Small intestine (tissue), 7 donors: Measurements from ENCODE around the gene ZC3H4. TPM values are rescaled to one million over a fixed set of nuclear protein-coding genes. Genes with fewer than 3 reads are reported as not detected.

Experiments used
- DNase-seq, 2 donors: peaks; one replicate each; pipeline versions ENCODE4 v3.0.0 to v3.0.0-alpha.2; 2013
- FAIRE-seq: peaks from 2 replicates; lab custom pipeline; 2012; peaks lifted over from hg19 to GRCh38; lab: Jason Lieb, UNC
- H3K27ac ChIP-seq, 3 donors: one replicate each; pipeline ENCODE4 v1.5.1; 2013; ENCODE audit warnings: low read length in 2 of 3, mild to moderate bottlenecking in 2 of 3, control low read depth in 1 of 3, inconsistent platforms in 1 of 3, low read depth in 1 of 3, moderate library complexity in 1 of 3
- H3K27me3 ChIP-seq, 3 donors: one replicate each; pipeline ENCODE4 v1.6.1; 2013; ENCODE audit warnings: low read length in 3 of 3, inconsistent platforms in 1 of 3; ENCODE audit not compliant: control insufficient read depth in 3 of 3, insufficient read depth in 3 of 3
- H3K36me3 ChIP-seq, 3 donors: one replicate each; pipeline ENCODE4 v1.6.1; 2013; ENCODE audit warnings: low read length in 3 of 3, inconsistent platforms in 1 of 3, low read depth in 1 of 3, mild to moderate bottlenecking in 1 of 3, moderate library complexity in 1 of 3; ENCODE audit not compliant: control insufficient read depth in 3 of 3, insufficient read depth in 2 of 3
- H3K4me1 ChIP-seq, 3 donors: one replicate each; pipeline ENCODE4 v1.6.1; 2013; ENCODE audit warnings: low read length in 2 of 3, inconsistent platforms in 1 of 3, low read depth in 1 of 3, mild to moderate bottlenecking in 1 of 3, moderate library complexity in 1 of 3; ENCODE audit not compliant: control insufficient read depth in 3 of 3, insufficient read depth in 2 of 3
- H3K4me3 ChIP-seq, 3 donors: one replicate each; pipeline ENCODE4 v1.5.1; 2013; ENCODE audit warnings: low read length in 3 of 3, control low read depth in 1 of 3, inconsistent platforms in 1 of 3, low read depth in 1 of 3, mild to moderate bottlenecking in 1 of 3, moderate library complexity in 1 of 3
- H3K9me3 ChIP-seq, 2 donors: one replicate each; pipeline ENCODE4 v1.6.1; 2013; ENCODE audit warnings: low read depth in 1 of 2, low read length in 1 of 2; ENCODE audit not compliant: control insufficient read depth in 2 of 2, insufficient read depth in 1 of 2
- WGBS, 3 donors: extraction: QIAGEN DNeasy Blood & Tissue Kit; methylation state at CpG; one replicate each; pipeline ENCODE4 v1.1.7; 2013; 5-methylcytosine and 5-hydroxymethylcytosine counted together
- polyA plus RNA-seq, 4 donors: library from polyadenylated mRNA; stranded (reverse) in 3 of 4; unstranded in 1 of 4; fragments of 200-250 nt in 3 of 4; fragments of 120-200 nt in 1 of 4; gene quantifications; one replicate each; pipeline versions ENCODE4 v1.2.1 to v1.2.3, GENCODE V29; 2013
- donor health status: healthy with polysubstance abuse.
- donor health status: control.
- donor health status: control.
- donor health status: Bipolar disorder and iron deficiency.
- donor health status: healthy.

Gene ZC3H4
- polyA plus RNA-seq, 4 donors: 7.3 to 31.6 (median 14.4) TPM

DNA sequence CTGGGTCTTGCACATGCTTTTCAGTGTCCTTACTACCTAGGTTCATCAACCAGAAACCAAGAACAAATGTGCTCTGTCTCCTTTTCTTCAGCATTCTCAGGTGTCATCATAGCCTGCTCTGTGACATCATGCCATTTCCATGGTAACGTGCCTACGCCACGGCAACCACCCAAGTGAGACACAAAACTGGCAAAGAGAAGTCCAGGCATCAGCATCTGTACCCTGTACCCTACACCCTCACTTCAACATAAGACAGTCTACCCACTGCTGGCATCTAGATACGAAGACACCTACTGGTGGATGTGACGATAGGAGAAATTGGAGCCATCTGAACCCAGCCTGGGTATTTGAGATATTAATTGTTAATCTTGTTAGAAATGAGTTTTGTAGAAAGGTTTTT lies 13.3 kb downstream of the ZC3H4 start:
- 95 to 98% (median 96%) methylated on average over 5 of the region's 5 CpGs for WGBS, 3 donors
- Histone ChIP-seq H3K4me1 (peaks cover 4 to 50% (median 17%) of the 10 kb centered on the region in 3 donors), H3K9me3 (no peaks in the 10 kb centered on the region), H3K27me3 (no peaks in the 10 kb centered on the region), H3K27ac (peak overlapping the region in 2 of 3 donors; percentile 16 to 99), H3K36me3 (peaks cover 0 to 52% (median 0%) of the 10 kb centered on the region in 3 donors), H3K4me3 (no peak overlapping the region)
- no peak for FAIRE-seq
- peak in 1 of 2 donors; percentile 62 for DNase-seq

GRCh38 chr19:47099576-47100050 lies 14.0 kb downstream of the ZC3H4 start:
- no peak for FAIRE-seq

DNA sequence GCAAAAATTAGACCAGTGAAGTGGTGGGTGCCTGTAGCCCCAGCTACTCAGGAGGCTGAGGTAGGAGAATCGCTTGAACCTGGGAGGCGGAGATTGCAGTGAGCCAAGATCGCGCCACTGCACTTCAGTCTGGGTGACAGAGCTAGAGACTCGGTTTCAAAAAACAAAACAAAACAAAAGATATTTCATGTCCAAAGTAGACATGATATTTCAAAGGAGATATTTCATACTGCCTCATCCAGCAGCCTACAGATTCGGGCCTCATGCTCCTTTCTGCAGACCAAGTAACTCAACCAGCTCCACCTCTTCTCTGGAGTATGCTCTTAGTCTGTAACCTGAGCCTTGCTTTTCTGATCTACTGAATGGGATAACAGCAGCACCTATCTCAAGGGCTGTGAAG lies 15.0 kb downstream of the ZC3H4 start:
- H3K36me3 ChIP-seq: peaks cover 0 to 58% (median 3%) of the 10 kb centered on the region in 3 donors
- DNase-seq (no peak), FAIRE-seq (no peak)
- H3K27me3 ChIP-seq: no peaks in the 10 kb centered on the region
- no peak overlapping the region for H3K4me3 ChIP-seq
- H3K27ac ChIP-seq: peak overlapping the region; percentile 57 to 99 (median 98)
- 87 to 92% (median 90%) methylated on average over 6 of the region's 6 CpGs for WGBS, 3 donors
- no peaks in the 10 kb centered on the region for H3K9me3 ChIP-seq
- H3K4me1 ChIP-seq: peaks cover 13 to 67% (median 24%) of the 10 kb centered on the region in 3 donors

More at GRCh38 chr19:47099576-47100050, 14.0 kb downstream of the ZC3H4 start:
- peaks cover 0 to 52% (median 0%) of the 10 kb centered on the region in 3 donors for H3K36me3 ChIP-seq
- DNase-seq: peak in 1 of 2 donors; percentile 70
- H3K27me3 ChIP-seq: no peaks in the 10 kb centered on the region
- H3K4me1 ChIP-seq: peaks cover 11 to 57% (median 22%) of the 10 kb centered on the region in 3 donors
- H3K9me3 ChIP-seq: no peaks in the 10 kb centered on the region
- H3K27ac ChIP-seq: peak overlapping the region in 2 of 3 donors; percentile 30 to 99
- 70 to 80% (median 72%) methylated on average over 6 of the region's 6 CpGs for WGBS, 3 donors
- no peak overlapping the region for H3K4me3 ChIP-seq

DNA sequence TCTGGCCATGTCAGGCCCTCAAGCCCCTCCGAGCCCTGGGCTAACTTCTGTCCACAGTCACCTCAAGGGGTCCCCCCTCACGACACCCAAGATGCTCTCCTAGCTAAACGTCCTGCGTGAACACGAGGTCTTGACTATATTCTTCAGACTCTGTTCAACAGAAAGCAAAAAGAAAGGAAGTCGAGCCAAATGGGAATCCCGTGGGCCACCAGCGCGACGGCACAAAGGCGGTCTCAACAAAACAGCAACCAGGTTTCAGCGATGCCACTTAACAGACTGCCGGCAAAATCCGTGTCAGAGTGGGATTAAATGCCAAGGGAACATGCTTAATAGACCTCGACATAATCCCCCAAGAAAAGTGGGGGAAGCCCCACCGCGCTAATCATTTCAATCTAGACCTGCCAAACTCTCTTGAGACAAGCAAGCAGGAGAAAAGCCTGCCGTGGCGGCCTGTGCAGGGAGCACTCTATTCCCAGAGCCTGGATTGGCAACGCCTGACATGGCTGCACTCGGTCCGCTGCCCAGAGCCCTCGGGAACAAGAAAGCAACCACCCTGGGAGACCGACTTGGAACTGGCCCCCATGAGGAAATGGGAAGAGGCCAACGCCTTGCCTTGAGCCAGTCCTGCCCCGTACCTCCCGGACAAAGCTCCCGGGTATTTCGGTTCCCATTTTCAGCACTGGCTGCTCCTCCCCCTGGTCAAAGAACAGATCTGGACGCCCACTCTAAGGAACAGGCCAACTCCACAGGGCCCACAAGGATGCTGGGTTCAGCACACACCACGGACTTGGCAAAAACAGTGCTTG lies 16.0 kb downstream of the ZC3H4 start:
- FAIRE-seq (no peak), DNase-seq (no peak)
- Histone ChIP-seq H3K36me3 (peaks cover 2 to 63% (median 3%) of the 10 kb centered on the region in 3 donors), H3K27me3 (no peaks in the 10 kb centered on the region), H3K4me1 (peaks cover 11 to 71% (median 24%) of the 10 kb centered on the region in 3 donors), H3K9me3 (no peaks in the 10 kb centered on the region), H3K4me3 (no peak overlapping the region), H3K27ac (peak overlapping the region; percentile 94 to 99 (median 98))
- WGBS, 3 donors: 64 to 68% (median 67%) methylated on average over 31 of the region's 31 CpGs

DNA sequence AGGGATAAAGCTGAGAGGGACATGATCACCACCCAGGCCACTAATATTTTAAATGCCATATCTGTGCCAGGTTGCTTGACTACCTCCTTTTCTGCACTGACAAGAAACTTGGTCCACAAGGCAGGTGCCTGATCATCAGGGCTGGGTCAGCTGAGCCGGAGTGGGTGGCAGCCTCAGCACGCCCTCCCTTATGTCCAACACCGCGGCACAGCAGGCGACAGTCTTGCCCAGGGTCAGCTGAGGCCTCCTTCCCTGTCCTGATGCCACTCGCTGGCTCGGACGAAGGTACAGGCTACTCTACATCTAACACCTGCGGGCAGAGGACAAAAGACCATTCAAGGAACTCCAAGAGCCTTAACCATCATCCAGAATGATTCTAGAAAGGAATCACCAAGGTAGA lies 16.9 kb downstream of the ZC3H4 start:
- H3K36me3 ChIP-seq: peaks cover 2 to 72% (median 3%) of the 10 kb centered on the region in 3 donors
- peak overlapping the region; percentile 94 to 99 (median 98) for H3K27ac ChIP-seq
- peaks cover 11 to 71% (median 24%) of the 10 kb centered on the region in 3 donors for H3K4me1 ChIP-seq
- FAIRE-seq (no peak), DNase-seq (no peak)
- no peaks in the 10 kb centered on the region for H3K9me3 ChIP-seq
- 27 to 65% (median 28%) methylated on average over 9 of the region's 9 CpGs for WGBS, 3 donors
- peak overlapping the region in 1 of 3 donors; percentile 16 for H3K4me3 ChIP-seq
- no peaks in the 10 kb centered on the region for H3K27me3 ChIP-seq

DNA sequence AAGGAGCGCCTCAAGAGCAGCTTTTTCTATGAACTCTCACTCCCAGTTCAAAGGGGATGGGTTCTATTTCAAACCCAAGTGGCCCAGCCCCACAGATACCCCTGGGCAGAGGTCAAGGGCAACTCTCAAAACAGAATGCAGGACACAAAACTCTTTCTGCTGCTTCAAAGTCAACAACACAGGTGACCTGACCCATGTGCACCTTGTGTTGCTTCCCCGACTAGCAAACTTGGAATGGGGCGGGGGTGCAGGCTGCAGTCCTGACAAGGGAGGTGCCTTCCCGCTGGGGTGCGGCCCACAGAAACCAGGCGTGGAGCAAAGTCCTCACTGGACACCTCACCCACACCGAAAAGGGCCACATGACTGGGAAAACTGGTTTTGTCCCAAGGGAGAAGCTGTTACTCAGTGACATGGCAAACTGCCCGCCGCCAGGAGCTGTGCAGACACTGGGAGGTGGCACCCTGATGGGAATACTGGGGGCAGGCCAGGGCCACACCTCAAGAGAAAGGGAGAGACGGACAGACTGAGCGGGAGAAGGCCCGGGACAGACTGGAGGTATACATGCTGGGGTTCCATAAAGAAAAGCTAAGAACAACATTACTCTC lies 17.4 kb downstream of the ZC3H4 start:
- H3K9me3 ChIP-seq: no peaks in the 10 kb centered on the region
- H3K27ac ChIP-seq: peak overlapping the region; percentile 98 to 99 (median 98)
- H3K4me1 ChIP-seq: peaks cover 11 to 71% (median 24%) of the 10 kb centered on the region in 3 donors
- H3K36me3 ChIP-seq: peaks cover 2 to 77% (median 3%) of the 10 kb centered on the region in 3 donors
- peak overlapping the region in 1 of 3 donors; percentile 16 for H3K4me3 ChIP-seq
- DNase-seq: peak; percentile 98 to 100
- no peaks in the 10 kb centered on the region for H3K27me3 ChIP-seq
- no peak for FAIRE-seq
- WGBS, 3 donors: 18 to 66% (median 52%) methylated on average over 11 to 12 of the region's 12 CpGs

DNA sequence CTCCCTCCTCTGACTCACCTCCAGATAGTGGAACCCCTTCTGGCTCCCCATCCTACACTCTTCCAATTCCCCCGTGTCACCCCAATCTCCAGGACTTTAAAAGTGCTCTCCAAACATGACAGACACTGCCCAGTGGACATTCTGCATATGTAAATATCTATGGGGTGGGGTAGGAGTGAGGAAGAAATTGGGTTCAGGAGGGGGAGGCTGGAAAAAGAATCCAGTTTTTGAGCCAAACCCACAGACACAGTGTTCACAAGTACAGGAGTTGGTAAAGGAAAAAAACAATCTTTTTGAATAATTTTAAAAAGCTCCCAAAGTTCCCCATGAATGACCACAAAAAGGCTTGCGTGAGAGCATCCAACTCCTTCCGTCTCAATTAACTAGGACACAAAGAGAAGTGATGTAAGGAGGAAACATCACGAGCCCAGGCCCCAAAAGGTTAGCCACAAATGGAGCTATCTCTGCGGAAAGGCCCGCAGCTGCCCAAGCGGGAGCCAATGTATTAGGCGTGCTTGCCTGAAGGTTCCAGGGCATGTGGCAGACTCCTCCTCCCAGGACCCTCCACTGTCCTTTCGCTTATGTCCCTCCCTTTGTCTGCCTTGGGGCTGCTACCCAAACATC lies 18.0 kb downstream of the ZC3H4 start:
- no peaks in the 10 kb centered on the region for H3K9me3 ChIP-seq
- H3K27ac ChIP-seq: peak overlapping the region; percentile 98 to 99 (median 98)
- 25 to 45% (median 36%) methylated on average over 9 of the region's 9 CpGs for WGBS, 3 donors
- no peak for DNase-seq
- H3K4me1 ChIP-seq: peaks cover 11 to 71% (median 24%) of the 10 kb centered on the region in 3 donors
- H3K4me3 ChIP-seq: no peak overlapping the region
- H3K27me3 ChIP-seq: no peaks in the 10 kb centered on the region
- FAIRE-seq: no peak
- H3K36me3 ChIP-seq: peaks cover 2 to 79% (median 3%) of the 10 kb centered on the region in 3 donors
